NCI-H748 treated with DMSO at 0.1 percent for 48 hours (cell line): ENCODE measurements around the gene SLC12A5.

ENCODE experiments used
- DNase-seq: peaks from one replicate; lab custom pipeline; 2025; lab: John Stamatoyannopoulos, UW

The SLC12A5 gene

DNA sequence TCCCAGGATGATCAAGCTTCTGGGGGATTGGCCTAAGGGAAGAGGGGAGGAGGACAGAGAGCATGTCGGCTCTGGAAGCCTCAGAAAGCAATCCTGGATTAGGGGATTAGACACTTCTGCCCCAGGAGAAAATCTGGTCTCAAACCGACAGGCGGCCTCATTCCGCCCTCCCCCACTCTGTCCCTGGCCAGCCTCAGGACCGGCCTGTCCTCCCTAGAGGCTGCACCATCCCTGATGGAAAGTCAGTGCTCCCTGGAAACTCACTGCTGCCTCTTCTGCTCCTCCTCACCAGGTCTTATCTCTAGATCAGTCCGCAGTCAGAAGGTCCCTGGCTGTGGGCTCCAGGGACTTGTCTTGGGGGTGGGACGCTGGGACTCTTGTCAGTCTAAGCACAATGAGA, 905 bp upstream of the SLC12A5 start:
- no peak for DNase-seq

DNA sequence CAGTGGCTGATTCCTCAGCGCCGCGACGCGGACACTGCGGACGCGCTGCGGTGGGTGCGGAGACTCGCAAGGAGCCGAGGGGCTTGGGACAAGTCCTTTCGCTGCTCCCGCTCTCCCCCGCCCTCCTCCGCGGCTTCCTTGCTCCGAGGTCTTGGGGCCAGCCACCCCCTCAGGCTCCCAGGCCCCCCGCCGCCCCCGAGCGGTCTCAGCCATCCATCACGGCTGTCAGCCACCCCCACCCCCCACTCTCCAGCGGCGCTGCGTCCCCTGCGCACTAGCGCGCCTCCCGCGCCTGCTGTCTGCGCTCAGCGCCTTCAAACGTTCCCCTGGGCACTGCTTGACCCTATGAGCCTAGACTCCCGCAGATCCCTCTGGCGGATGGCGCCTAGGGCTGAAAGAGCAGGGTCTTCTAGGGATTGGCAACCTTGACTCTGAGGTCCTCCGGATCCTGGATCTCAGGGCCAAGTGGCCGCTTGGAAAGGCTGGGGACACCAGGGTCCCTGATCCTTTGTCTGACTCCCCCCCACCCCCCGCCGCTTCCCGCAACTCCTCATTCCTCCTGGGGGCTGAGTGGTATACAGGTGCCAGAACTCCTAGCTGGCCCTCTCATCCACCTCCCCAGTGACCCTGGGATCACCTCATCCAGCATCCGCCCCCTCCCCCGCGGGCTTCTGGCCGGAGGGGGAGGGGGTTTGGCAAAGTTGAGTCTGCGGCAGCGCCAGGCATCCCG, 1.4 kb downstream of the SLC12A5 start:
- DNase-seq: no peak

DNA sequence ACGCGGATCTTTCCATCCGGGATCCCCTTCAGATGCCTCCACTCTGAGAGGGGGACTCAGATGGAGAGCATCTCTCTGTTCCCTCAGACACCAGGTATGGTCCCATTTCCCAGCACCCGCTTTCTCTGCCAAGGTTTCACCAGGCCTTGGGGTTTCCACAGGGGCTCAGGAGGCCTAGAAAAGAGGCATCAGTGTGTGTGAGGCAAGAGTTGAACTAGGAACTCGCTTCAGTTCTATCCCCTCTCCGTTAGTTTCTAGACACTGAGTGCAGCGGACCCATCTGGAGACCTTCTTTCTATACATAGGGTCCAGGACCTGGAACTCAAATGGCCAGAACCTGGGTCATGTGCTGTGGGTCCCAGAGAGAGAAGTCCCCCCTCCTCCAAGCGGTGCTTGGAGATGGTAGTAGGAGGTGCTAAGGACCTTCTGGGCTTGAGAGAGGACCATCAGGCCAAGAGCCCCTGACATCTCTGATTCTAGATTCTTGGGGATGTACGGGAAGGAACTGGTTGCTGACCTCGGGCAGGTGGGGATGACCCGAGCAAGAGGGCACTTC, 2.1 kb downstream of the SLC12A5 start:
- DNase-seq: no peak

DNA sequence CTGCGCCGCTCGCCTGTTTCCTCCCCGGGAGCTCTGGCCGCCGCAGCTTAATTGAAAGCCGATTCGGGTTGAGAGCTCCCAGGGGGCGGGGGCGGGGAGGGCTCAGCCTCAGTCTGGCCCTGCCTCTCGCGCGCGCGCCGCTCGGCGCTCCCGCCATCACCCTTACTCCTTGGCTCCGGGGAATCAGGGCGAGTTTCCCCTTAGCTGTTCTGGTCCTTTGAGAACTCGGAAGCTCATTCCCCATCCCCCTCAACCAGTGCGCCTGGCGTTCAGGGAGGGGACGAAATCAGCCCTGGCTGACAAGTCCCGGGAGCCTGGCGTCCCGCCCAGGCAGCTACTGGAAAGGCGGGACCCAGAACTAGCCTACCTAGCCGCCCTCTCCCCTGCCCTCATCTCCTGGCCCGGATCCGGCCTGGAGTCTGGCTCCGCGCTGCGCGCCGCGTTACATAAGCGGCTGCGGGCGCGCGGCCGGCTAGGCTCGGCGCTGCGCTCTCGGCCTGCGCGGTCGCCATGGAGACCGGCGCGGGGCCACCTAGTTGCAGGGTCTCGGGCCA, 2.8 kb downstream of the SLC12A5 start:
- peak; percentile 37 for DNase-seq

DNA sequence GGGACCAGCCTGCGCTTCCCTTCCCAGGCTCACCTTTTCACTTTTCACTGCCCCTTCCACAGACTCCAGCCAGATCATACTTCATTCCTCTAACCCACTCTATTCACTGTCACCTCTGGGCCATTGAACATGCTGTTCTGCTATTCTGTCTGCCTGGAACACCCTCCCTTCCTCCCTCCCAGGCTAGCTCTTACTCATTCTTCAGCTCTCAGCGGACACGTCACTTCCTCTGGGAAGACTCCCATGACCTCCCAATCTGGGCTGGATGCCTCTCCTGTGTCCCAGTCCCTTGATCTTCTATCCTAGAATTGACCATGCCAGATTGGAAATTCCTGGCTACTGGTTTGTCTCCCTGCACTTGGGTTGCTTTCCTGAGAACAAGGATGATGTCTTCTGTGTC, 5.0 kb downstream of the SLC12A5 start:
- DNase-seq: no peak

DNA sequence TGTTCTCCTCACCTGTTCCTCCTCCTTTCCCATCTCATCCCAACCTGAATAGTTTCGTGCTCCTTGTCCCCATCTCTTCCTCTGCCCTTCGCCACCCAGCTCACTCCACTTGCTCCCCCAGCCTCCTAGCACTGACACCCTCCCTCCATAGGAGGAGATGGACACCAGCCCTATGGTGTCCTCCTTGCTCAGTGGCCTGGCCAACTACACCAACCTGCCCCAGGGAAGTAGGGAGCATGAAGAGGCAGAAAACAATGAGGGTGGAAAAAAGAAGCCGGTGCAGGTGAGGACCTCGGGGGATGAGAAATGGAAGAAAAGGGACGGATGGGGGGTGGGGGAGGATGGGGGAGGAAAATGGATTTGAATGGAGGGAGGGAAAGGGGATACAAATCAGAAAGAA, 6.2 kb downstream of the SLC12A5 start:
- DNase-seq: no peak

DNA sequence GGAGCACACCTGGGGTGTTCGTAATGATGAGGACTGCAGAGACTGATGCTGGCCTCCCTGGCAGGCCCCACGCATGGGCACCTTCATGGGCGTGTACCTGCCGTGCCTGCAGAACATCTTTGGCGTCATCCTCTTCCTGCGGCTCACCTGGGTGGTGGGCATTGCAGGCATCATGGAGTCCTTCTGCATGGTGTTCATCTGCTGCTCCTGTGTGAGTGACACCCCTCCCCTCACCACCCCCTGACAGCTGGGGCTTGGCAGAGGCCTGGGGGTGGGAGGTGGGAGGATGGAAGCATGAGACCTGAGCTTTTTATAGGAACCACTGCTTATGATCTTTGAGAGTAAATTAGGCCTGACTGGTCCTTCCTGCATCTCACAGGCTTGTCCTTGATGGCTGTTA, 6.7 kb downstream of the SLC12A5 start:
- DNase-seq: no peak

DNA sequence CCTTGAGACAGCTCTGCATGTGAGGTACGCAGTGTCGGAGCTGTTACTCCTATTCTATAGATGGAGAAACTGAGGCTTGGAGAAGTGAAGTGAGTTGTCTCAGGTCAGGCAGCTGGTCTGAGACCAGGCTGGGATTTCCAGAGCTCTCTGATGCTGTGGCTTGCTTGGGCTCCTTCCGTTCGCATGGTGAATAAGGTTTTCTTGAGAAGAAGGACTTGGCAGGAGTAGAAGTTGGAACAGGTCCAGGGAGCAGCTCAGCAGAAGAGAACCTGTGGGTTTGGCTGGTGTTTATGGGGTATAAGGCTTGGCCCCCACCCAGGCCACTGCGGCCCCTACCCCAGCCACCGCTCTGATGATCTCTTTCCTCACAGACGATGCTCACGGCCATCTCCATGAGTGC, 7.4 kb downstream of the SLC12A5 start:
- no peak for DNase-seq

DNA sequence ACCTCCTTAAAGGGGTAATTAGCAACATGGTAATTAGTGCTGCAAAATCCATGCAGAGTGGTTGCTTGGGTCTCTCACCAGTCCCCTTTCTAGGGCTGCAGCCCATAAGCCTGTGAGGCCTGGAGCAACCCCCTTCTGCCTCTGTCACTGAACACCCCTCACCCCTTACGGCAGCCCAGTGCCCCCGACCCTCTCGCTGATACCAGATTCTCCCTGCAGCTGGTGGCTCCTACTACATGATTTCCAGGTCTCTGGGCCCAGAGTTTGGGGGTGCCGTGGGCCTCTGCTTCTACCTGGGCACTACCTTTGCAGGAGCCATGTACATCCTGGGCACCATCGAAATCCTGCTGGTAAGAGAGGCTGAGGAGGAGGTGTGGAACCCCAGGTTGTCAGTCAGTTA, 8.0 kb downstream of the SLC12A5 start:
- DNase-seq: no peak

DNA sequence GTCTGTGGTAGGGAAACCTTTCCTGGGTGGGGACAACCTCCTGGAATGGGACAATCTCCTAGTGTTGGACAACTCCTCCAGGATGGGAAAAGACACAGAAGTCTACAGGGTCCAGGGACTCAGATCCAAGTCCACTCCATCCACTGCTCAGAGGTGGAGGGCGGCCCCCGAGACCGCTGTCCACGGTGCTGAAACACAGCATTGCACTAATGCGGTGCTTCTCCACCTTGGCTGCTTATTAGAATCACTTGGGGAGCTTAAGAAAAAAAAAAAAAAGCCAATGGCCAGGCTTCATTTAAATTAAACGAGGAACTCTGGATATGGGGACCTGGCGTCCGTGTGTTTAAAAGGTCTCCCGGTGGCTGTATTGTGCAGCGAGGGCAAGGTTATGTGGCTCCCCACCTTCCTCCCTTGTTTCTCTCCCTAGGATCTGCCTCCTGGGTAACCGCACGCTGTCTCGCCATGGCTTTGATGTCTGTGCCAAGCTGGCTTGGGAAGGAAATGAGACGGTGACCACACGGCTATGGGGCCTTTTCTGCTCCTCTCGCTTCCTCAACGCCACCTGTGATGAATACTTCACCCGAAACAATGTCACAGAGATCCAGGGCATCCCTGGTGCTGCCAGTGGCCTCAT, 12.0 kb downstream of the SLC12A5 start:
- no peak for DNase-seq

DNA sequence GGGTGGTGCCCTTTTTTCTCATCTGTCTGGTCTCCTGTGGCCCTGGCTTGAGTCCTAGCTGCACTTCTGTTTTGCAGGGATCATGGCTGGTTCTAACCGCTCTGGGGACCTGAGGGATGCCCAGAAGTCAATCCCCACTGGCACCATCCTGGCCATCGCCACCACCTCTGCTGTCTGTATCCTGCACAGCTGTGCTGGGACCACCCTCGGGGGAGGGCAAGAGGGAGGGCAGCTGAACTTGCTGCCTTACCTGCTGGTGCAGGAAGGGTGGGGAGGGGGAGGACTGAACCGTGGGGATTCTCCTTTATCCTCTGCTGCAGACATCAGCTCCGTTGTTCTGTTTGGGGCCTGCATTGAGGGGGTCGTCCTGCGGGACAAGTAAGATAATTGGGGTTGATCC, 14.5 kb downstream of the SLC12A5 start:
- DNase-seq: no peak

DNA sequence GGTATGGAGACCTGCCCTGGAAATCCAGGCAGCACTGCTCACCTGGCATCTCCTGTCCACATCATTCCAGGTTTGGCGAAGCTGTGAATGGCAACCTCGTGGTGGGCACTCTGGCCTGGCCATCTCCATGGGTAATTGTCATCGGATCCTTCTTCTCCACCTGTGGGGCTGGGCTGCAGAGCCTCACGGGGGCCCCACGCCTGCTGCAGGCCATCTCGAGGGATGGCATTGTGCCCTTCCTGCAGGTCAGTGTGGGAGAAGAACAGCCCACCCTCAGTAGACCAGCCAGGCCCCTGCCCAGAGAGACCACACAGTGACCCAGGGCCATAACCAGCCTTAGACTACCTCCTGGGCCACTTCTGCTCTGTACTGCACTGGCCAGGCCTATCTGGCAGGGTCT, 15.9 kb downstream of the SLC12A5 start:
- DNase-seq: no peak

DNA sequence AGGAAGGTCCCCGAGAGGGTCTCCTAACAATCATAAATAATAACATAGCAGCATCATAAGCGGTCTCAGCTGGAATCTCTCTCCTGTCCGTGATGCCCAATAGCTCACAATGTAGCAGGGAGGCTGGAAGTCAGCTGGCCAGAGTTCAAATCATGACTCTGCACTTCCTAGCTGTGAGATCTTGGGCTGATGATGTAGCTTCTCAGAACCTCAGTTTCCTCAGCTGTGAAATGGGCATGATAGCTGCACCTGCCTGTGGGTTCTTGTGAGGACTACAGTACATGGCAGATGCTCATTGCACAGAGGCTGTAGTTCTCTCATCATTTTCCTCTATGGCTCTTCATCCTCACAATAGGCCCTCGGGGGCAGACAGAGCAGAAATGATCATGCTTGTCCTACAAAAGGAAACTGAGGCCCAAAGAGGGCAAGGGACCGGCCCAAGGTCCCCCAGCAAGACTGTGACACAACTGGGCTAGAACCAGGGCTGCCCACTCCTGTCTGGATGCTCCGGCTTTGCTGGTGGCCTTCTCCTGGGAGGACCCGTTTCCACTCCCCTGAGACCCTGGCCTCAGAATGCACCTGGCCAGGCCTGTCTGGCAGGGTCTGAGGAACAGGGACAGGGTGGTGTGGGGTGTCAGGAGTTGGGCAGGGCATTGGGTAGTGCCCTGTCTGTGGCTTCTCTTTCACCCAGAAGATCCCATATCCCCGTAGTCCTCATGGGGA, 17.7 kb downstream of the SLC12A5 start:
- DNase-seq: no peak

DNA sequence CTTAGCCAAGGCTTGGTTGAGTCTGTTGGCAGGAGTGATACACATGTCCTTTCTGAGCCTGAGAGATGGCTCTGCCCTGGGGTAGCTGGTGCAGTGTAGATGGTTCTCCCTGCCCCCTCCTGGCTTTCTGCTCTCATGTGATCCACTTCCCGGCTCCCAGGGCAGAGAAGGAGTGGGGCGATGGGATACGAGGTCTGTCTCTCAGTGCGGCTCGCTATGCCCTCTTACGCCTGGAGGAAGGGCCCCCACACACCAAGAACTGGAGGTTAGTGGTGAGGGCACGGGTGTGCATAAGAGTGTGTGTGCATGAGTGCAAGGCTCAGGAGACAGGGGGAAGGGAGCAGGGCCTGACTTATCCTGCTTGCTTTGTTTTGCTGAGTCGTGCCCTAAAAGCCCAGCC, 18.8 kb downstream of the SLC12A5 start:
- no peak for DNase-seq

DNA sequence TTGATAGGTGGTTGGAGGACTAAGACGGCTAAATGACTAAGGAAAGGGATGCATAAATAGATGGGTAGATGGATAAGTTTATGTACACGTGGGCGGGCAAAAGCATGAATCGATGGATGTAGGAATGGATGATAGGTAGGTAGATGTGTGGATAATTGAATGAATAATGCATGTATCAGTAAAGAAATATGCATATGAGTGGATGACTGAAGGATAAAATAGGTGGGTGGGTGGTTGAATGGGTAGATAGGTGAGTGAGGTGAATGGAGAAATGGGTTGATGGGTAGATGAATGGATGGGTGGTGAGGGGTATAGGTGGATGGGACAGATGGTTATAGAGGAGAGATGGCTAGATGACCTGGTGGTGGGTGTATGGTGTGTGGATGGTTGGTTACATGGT, 20.2 kb downstream of the SLC12A5 start:
- no peak for DNase-seq

DNA sequence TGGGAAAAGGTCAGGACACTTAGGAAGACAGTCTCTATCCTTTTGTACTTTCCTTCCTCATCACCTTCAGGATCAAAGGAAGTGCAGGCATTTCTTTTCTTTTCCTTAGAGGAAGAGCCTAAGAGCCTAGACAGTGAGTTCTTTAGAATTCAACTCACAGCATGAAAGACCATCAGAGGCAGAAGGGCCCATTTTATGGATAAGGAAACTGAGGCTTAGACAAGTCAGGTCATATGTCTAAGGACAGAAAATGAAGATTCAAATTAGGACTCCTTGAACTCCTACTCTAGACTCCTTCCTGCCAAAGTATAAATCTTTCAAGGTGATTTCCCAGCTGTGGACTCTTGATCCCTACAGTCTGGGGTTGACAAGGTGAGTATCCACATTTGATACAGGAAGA, 20.8 kb downstream of the SLC12A5 start:
- DNase-seq: no peak

DNA sequence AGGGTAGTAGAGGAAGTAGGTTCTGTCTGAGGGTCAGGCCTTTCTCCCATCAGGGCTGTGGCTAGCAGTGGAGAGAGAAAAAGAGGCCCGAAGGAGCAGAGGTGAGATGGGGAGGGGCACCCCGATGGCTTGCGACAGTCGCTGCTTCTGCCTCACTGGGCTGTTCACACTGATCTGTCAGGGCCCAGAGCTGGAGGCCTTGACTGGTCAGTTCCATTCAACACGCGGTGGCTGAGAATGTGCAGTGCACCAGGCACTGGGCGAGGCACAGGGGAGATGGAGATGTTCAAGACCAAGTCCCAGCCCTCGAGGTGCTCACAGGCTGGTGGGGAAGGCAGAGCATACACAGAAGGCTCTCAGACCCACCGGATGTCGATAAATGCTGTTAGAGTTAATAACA, 21.4 kb downstream of the SLC12A5 start:
- no peak for DNase-seq

DNA sequence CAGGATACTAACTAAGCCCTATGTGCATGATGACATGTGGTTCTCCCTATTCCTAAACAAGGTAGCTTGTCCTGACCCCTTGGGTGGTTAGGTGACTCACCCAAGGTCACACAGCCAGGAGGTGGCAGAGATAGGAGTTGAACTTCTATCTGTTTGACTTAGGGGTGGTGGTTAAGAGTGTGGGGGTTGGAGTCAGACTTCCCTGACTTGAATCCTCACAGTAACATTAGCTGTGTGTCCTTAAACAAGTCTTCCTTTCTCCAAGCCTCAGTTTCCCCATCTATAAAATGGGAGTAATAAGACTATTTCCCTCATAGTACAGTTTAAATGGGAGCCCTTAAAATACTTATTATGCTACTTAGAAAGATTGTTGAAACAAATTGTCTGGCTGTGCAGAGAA, 21.9 kb downstream of the SLC12A5 start:
- no peak for DNase-seq

DNA sequence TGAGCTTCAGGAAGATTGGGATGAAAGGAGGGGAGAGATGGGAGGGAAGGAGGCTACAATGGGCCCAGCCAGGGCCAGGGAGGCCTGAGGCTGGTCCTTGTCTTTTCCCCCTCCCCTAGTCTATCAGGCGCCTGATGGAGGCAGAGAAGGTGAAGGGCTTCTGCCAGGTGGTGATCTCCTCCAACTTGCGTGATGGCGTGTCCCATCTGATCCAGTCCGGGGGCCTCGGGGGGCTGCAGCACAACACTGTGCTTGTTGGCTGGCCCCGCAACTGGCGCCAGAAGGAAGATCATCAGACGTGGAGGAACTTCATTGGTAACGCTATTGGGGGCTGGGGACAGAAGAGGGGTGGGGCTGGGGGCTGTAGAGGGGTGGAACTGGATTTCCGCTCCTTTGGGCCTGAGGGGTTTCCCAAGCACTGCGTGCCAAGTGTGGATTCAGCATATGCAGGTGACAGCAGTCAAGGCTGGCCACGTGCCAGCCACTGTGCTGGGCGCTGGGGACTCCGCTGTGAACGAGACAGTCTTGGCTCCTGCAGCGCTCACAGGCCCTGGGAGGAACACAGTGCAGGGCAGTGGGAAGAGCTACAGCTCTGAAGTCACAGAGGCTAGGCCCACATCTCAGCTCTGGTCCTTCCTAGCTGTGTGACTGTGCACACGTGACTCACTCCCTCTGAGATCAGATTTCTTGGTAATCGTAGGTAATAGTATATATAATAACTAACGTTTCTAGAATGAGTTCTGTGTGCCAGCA, 22.7 kb downstream of the SLC12A5 start:
- no peak for DNase-seq

DNA sequence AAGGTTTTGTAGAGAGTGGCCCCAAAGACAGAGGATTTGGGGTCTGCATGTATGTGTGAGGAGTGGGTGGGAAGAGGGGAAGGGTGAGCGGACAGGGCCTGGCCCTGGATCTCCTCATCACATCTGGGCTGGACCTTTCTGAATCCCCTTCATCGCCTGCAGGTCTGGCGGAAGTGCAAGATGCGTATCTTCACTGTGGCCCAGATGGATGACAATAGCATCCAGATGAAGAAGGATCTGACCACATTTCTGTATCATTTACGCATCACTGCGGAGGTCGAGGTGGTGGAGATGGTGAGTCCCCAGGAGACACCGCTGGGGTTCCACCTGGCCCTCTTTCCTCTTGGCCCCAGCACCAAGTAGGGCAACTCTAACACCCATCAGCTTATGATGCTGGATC, 24.4 kb downstream of the SLC12A5 start:
- DNase-seq: no peak

DNA sequence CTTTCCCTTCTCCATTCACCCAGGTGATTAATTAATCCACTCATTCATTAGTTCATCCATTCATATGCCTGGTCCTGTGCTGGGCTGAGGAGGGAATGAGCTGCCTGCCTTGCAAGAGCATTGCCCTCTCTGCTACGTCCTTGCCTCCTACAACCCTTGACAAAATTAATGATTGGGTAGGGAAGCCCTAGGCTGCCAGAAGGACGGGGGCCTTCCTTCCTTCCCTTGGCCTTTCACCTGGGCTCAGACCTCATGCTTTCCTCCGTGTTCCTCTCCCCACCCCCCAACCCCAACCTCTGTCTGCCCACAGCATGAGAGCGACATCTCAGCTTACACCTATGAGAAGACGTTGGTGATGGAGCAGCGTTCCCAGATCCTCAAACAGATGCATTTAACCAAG, 25.6 kb downstream of the SLC12A5 start:
- DNase-seq: no peak

DNA sequence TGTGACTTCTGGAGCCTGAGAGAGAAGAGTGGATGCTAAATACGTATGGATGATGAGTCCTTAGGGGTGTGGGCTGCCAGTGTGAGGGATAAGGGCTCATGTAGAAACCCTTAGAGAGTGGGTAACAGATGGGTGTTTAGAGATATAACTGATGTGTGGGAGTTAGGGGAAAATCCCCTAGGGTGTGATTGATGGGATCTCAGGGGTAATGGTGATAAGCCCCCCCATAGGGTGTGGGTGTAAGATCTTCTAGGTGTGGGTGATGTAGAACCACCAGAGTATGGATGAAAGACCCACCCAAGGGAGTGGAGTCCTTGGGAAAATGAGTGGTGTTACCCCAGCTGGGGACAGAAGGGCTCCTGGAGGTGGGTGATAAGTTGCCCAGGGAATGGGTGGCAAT, 26.3 kb downstream of the SLC12A5 start:
- no peak for DNase-seq
